Progenitor cell of endocrine pancreas (in vitro differentiated cells): ENCODE data around the gene RBM43. TPM values are rescaled to one million over a fixed set of nuclear protein-coding genes. Genes with fewer than 3 reads are reported as not detected.

ENCODE experiments used
- DNase-seq: peaks from one replicate; pipeline ENCODE4 v3.0.0; 2021; ENCODE audit warnings: low spot score; ENCODE audit not compliant: unreplicated experiment
- H3K27ac Mint-ChIP-seq: 2 replicates; pipeline ENCODE4 v1.8.0; 2021; ENCODE audit warnings: mild to moderate bottlenecking, moderate library complexity, mixed read lengths
- H3K27me3 Mint-ChIP-seq: 2 replicates; pipeline ENCODE4 v1.8.0; 2021; ENCODE audit warnings: mixed read lengths
- H3K36me3 Mint-ChIP-seq: 2 replicates; pipeline ENCODE4 v1.8.0; 2022; ENCODE audit warnings: mixed read lengths; ENCODE audit not compliant: insufficient read depth
- H3K4me1 Mint-ChIP-seq: 2 replicates; pipeline ENCODE4 v1.8.0; 2021; ENCODE audit warnings: low read depth, mixed read lengths
- H3K4me3 Mint-ChIP-seq: 2 replicates; pipeline ENCODE4 v1.8.0; 2021; ENCODE audit warnings: low read depth, mild to moderate bottlenecking, moderate library complexity, mixed read lengths
- H3K9me3 Mint-ChIP-seq: 2 replicates; pipeline ENCODE4 v1.8.0; 2021; ENCODE audit warnings: low read depth, mixed read lengths
- total RNA-seq: library from RNA; stranded (reverse); gene quantifications from 2 replicates; pipeline ENCODE4 v1.2.1, GENCODE V29; 2021
- TF ChIP-seq, protein P1 (sequence below): fragments of 200-600 bp; sonication (generic); IDR thresholded peaks from one replicate; pipeline ENCODE4 v1.5.0; 2021; ENCODE audit warnings: antibody characterized with exemption, mild to moderate bottlenecking; ENCODE audit not compliant: unreplicated experiment

RBM43 gene
- total RNA-seq, 1 donor from 2014 or later: 4.6 TPM

- Mint-ChIP-seq H3K9me3 (no peaks in the 10 kb centered on the region), H3K4me1 (no peaks in the 10 kb centered on the region), H3K27me3 (no peaks in the 10 kb centered on the region), H3K27ac (no peak overlapping the region), H3K4me3 (no peak overlapping the region), H3K36me3 (no peaks in the 10 kb centered on the region)
- TF ChIP-seq, protein P1, sequence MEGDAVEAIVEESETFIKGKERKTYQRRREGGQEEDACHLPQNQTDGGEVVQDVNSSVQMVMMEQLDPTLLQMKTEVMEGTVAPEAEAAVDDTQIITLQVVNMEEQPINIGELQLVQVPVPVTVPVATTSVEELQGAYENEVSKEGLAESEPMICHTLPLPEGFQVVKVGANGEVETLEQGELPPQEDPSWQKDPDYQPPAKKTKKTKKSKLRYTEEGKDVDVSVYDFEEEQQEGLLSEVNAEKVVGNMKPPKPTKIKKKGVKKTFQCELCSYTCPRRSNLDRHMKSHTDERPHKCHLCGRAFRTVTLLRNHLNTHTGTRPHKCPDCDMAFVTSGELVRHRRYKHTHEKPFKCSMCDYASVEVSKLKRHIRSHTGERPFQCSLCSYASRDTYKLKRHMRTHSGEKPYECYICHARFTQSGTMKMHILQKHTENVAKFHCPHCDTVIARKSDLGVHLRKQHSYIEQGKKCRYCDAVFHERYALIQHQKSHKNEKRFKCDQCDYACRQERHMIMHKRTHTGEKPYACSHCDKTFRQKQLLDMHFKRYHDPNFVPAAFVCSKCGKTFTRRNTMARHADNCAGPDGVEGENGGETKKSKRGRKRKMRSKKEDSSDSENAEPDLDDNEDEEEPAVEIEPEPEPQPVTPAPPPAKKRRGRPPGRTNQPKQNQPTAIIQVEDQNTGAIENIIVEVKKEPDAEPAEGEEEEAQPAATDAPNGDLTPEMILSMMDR: no peak
- no peak for DNase-seq
Observed at GRCh38 chr2:151278487-151278886, 16.8 kb upstream of the RBM43 start.

DNA sequence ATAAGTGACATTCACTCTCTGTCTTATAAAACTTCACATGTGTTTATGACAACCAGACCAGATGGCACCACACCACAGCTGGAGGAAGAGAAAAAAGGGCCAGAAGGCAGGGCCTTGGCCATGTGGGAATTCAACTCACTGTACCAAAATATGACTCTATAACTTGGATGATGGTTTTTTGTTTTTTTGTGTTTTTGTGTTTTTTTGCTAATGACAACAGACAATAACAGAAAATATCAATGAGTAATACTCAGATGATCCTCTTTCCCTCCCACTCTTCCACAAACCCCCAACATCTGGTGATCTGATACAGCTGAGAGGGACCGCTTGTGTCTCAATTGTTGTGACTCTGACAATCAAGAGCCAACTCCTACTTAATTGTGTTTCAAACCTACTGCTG, 15.4 kb upstream of the RBM43 start:
- H3K4me1 Mint-ChIP-seq: no peaks in the 10 kb centered on the region
- no peak overlapping the region for H3K27ac Mint-ChIP-seq
- no peak overlapping the region for H3K4me3 Mint-ChIP-seq
- TF ChIP-seq, protein P1: no peak
- no peaks in the 10 kb centered on the region for H3K9me3 Mint-ChIP-seq
- no peaks in the 10 kb centered on the region for H3K36me3 Mint-ChIP-seq
- DNase-seq: no peak
- no peaks in the 10 kb centered on the region for H3K27me3 Mint-ChIP-seq

- no peak for DNase-seq
Observed at GRCh38 chr2:151275291-151275690, 13.6 kb upstream of the RBM43 start.

DNA sequence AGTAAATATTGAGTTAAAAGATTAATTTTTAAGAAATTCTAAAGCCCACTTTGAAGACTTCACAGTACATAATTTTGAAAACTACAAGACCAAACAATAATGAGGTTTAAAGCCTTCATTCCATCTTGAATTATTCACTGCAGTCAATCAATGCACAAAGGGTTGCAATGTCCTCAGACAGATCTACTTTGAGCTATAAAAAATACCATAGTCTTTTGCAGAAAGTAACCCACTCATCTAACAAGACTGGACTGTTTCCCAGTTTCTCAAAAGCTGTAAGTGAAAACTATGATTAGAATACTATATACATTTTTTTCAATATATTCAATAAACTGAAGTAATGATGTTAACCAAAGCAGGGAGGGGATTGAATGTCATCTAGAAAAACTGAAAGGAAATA, 10.2 kb upstream of the RBM43 start:
- H3K27me3 Mint-ChIP-seq: no peaks in the 10 kb centered on the region
- H3K27ac Mint-ChIP-seq: no peak overlapping the region
- no peaks in the 10 kb centered on the region for H3K36me3 Mint-ChIP-seq
- peaks cover 3% of the 10 kb centered on the region for H3K9me3 Mint-ChIP-seq
- no peak for DNase-seq
- no peaks in the 10 kb centered on the region for H3K4me1 Mint-ChIP-seq
- TF ChIP-seq, protein P1: no peak
- no peak overlapping the region for H3K4me3 Mint-ChIP-seq

More at GRCh38 chr2:151275291-151275690, 13.6 kb upstream of the RBM43 start:
- Mint-ChIP-seq H3K27me3 (no peaks in the 10 kb centered on the region), H3K4me3 (no peak overlapping the region), H3K9me3 (no peaks in the 10 kb centered on the region), H3K36me3 (no peaks in the 10 kb centered on the region), H3K4me1 (no peaks in the 10 kb centered on the region), H3K27ac (no peak overlapping the region)
- TF ChIP-seq, protein P1: no peak

- DNase-seq: no peak
- Mint-ChIP-seq H3K36me3 (no peaks in the 10 kb centered on the region), H3K9me3 (peaks cover 3% of the 10 kb centered on the region), H3K27ac (no peak overlapping the region), H3K27me3 (no peaks in the 10 kb centered on the region), H3K4me1 (no peaks in the 10 kb centered on the region), H3K4me3 (no peak overlapping the region)
- TF ChIP-seq, protein P1: no peak
Observed at GRCh38 chr2:151269798-151270568, 8.3 kb upstream of the RBM43 start.
